GM21526 (cell line): ENCODE results near the gene NEK5.

Experiments used
- ATAC-seq: cut with Tn5 transposase; IDR thresholded peaks from one replicate; pipeline ENCODE4 v1.9.1; 2021; ENCODE audit warnings: moderate library complexity; ENCODE audit not compliant: unreplicated experiment, low FRiP score

NEK5 gene

DNA sequence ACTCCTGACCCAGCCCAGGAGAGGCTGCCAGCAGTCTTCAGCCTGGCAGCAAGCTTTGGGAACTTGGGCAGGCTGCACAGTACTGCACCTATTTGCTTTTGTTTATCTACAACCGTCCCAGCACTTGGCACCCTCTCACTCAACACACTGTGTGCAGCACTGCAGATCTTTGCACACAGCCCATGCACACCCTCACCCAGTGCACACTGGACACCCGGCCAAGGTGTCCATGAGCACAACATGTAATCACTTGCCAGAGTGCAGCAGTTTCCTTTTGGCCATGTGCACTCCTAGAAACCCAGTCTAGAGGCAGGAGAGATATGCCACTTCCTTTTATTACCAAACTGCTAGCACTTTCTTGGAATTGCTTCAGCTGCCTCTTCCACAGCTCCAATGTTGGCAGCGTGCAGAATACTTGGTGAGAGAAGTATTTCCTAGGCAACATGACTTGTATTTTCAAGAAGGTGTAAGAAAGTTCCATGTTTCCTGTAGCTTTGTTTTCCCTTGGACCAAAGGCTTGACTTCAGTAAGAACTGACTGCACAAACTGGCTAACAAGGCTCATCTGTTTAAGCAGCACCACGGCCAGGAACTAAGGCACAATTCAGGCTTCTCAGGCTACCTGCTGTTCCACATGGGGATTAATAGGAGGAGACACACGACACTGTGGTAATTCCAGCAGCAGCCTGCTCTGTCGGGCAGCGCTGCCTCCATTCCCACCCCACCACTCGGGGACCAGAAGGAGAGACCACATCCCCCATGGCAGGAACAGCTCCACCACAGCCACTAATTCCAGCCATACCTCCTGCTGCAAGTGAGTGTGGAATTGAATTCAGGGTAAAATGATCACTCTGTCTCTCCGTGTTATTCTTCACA lies 133.0 kb downstream of the NEK5 start:
- no peak for ATAC-seq

DNA sequence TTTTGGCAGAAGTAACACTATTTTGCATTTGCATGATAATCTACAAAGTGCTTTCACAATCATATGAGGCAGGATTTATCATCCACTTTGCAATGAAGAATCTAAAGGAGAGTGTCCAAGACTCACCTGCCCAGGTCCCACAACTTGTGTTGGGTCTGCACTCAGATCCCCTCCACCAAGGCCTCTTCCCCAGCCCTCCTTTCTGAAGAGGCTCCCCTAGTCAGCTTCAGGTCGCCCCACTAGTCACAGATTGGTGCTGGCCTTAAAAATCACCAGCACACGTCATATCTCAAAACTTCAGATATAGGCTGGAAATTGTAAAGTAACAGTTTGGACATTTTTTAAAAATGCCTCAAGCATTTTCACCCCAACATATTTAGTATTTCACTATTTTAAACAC lies 135.2 kb downstream of the NEK5 start:
- no peak for ATAC-seq

DNA sequence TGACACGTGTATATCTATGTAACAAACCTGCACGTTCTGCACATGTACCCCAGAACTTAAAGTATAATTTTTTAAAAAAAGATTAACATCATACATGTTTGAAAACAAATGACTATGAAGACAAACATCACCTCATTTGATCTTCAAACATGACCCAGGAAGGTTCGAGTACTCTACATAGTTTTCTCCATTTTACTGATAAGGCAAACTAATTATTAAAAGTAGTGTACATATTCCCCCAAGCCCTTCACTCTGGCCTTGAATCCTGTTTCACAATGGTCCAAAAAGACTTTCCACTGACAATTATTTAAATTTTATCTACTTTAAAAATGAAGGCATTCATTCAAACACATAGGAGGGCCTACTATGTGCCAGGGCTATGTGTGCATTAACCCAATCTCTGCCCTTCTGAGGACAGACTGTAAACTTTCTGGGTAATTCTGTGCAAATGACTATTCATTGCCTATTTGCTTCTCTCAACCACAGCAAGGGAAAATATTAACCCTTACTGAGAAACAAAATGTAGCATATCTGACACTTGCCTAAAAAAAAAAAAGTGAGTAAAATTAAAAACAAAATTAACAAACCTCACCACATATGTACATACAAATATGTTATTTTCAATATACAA lies 139.8 kb downstream of the NEK5 start:
- ATAC-seq = no peak
